Measurements from ENCODE around the gene OLFM1. TPM values are rescaled to one million over a fixed set of nuclear protein-coding genes. Genes with fewer than 3 reads are reported as not detected.

Gene OLFM1
- total and polyA plus RNA-seq, 9 of the 15 experiments (the other 6 are each of a cell fraction or from before 2014, with no cell fraction given) = not detected

- BruUV-seq (replicated peaks) = no TSS peak
- peaks cover 0 to 13% of the 10 kb centered on the region in 2 experiments; a peak in 2 of 5 replicates for H3K4me1 ChIP-seq (replicated peaks in 1 of 2; ENCODE audit: control insufficient read depth in 2 of 2, insufficient read depth in 2 of 2, low read length in 2 of 2)
- no peak overlapping the region for H3K4me2 ChIP-seq (ENCODE audit: insufficient read depth, low read length)
- no peak overlapping the region for H2AFZ ChIP-seq (ENCODE audit: low read depth, low read length)
- in situ Hi-C loops (cut with MboI) = loop anchor here (5.0 kb wide), 2 partner anchors 254 to 324 kb away; no protein-coding TSS in a partner anchor
- no peak overlapping the region for H3K4me3 ChIP-seq
- FAIRE-seq (no peak), DNase-seq (ENCODE audit: extremely low read depth in 1 of 4, low spot score in 3 of 4) (no peak), ATAC-seq (no peak)
- H3K9me3 ChIP-seq (replicated peaks; ENCODE audit: control insufficient read depth, insufficient read depth, low read depth, low read length) = no peaks in the 10 kb centered on the region
- H4K20me1 ChIP-seq (replicated peaks; ENCODE audit: control insufficient read depth, insufficient read depth, low read length) = no peaks in the 10 kb centered on the region
- 23% methylated on average over 24 of the region's 45 CpGs for WGBS (ENCODE audit: insufficient coverage, low coverage, missing lambda C conversion rate)
- no peaks in the 10 kb centered on the region for H3K79me2 ChIP-seq (ENCODE audit: control insufficient read depth, insufficient read depth, low read length)
- CTCF ChIA-PET (ENCODE audit: low intra/inter-chr PET ratio) = no interaction called here
- POLR2A ChIA-PET = interaction anchor here (0.6 kb wide), 1 partner anchor 586 kb away, joined by 3 read pairs; no protein-coding TSS in a partner anchor
- peaks cover 0 to 11% of the 10 kb centered on the region in 2 experiments; a peak in 2 of 5 replicates for H3K27me3 ChIP-seq (ENCODE audit: control insufficient read depth in 2 of 2, insufficient read depth in 2 of 2, low read length in 2 of 2)
- intact Hi-C loops (cut with micrococcal nuclease) = no loop called here
- no peaks in the 10 kb centered on the region for H3K36me3 ChIP-seq (ENCODE audit: control insufficient read depth, insufficient read depth, low read length)
- H3K9ac ChIP-seq (ENCODE audit: insufficient read depth in 1 of 2, low read depth in 2 of 2, low read length in 2 of 2) = no peak overlapping the region
- H3K9me1 ChIP-seq (ENCODE audit: control insufficient read depth, insufficient read depth, low read length) = no peaks in the 10 kb centered on the region
- no peak overlapping the region for H3K27ac ChIP-seq (ENCODE audit: extremely low read depth, low read depth, low read length)
- no peak for TF ChIP-seq CREB5 (CRISPR knock-in tag; IDR thresholded peaks at IDR 0.05)
- TF ChIP-seq SFPQ (IDR thresholded peaks at IDR 0.05; ENCODE audit: low read depth, low read length) = no peak
- no peak for TF ChIP-seq ARID1B (IDR thresholded peaks at IDR 0.05)
- TF ChIP-seq ZNF121 (CRISPR knock-in tag; conservative IDR thresholded peaks at IDR 0.05) = no peak
- no peak for TF ChIP-seq GABPA (tag; conservative IDR thresholded peaks at IDR 0.05; ENCODE audit: low read depth)
- TF ChIP-seq ZNF384 (IDR thresholded peaks at IDR 0.05; ENCODE audit: low read depth, low read length) = no peak
- TF ChIP-seq SAP30 (IDR thresholded peaks at IDR 0.05; ENCODE audit: borderline replicate concordance, insufficient read depth, low read depth, low read length, poor library complexity, severe bottlenecking) = no peak
- TF ChIP-seq ZNF253 (CRISPR knock-in tag; conservative IDR thresholded peaks at IDR 0.05) = no peak
- no peak for TF ChIP-seq CBFB (CRISPR knock-in tag; IDR thresholded peaks at IDR 0.05)
- TF ChIP-seq ZFX (CRISPR knock-in tag; IDR thresholded peaks at IDR 0.05) = no peak
- no peak for TF ChIP-seq FOXK2 (conservative IDR thresholded peaks at IDR 0.05 in 1 of 2, IDR thresholded peaks at IDR 0.05 in 1 of 2; ENCODE audit: low read depth in 2 of 2)
- TF ChIP-seq ZNF436 (CRISPR knock-in tag; IDR thresholded peaks at IDR 0.05) = no peak
Measured at GRCh38 chr9:135088348-135088978, 995 bp downstream of the OLFM1 start.

Data from K562 (cell line).